Gastrocnemius medialis (tissue), 4 donors: Measurements from ENCODE around the gene RAD18. TPM values are rescaled to one million over a fixed set of nuclear protein-coding genes. Genes with fewer than 3 reads are reported as not detected.

Experiments used
- ATAC-seq, 2 donors: fragments of 150-250 bp; one replicate each; pipeline ENCODE4 v1.9.1; 2016
- DNase-seq, 2 donors: peaks; one replicate each; pipeline ENCODE4 v3.0.0-alpha.2; 2019
- H3K27ac ChIP-seq, 4 donors: fragments of 200-600 bp; sonication (generic); 1 replicate in 1 of 4; 2 replicates in 3 of 4; pipeline ENCODE4 v1.5.1; 2016 to 2018; ENCODE audit warnings: mild to moderate bottlenecking in 2 of 4, moderate library complexity in 1 of 4
- H3K27me3 ChIP-seq, 3 donors: fragments of 200-600 bp; sonication (generic) in 2 of 3; 1 replicate in 1 of 3; 2 replicates in 2 of 3; pipeline versions ENCODE4 v1.5.1 to v1.6.0; 2016 to 2019; ENCODE audit warnings: mild to moderate bottlenecking in 1 of 3, moderate library complexity in 1 of 3
- H3K36me3 ChIP-seq, 2 donors: fragments of 200-600 bp; sonication (generic) in 1 of 2; one replicate each; pipeline ENCODE4 v1.5.1; 2017 to 2018
- H3K4me1 ChIP-seq, 2 donors: fragments of 200-600 bp; sonication (generic) in 1 of 2; one replicate each; pipeline ENCODE4 v1.5.1; 2016 to 2017; ENCODE audit warnings: mild to moderate bottlenecking in 2 of 2
- H3K4me3 ChIP-seq, 4 donors: fragments of 200-600 bp; sonication (generic) in 3 of 4; 1 replicate in 1 of 4; 2 replicates in 3 of 4; pipeline ENCODE4 v1.5.1; 2016 to 2019; ENCODE audit warnings: mild to moderate bottlenecking in 2 of 4
- H3K9me3 ChIP-seq, 3 donors: fragments of 200-600 bp; sonication (generic) in 2 of 3; 1 replicate in 1 of 3; 2 replicates in 2 of 3; pipeline ENCODE4 v1.5.1; 2016 to 2019
- CTCF ChIP-seq, 5 experiments: fragments of 450-650 bp in 3 of 5; fragments of 200-600 bp in 2 of 5; sonication (generic) in 2 of 5; IDR thresholded peaks in 4 of 5; conservative IDR thresholded peaks in 1 of 5; 1 replicate in 4 of 5; 2 replicates in 1 of 5; pipeline ENCODE4 v1.5.1; 2016 to 2019; ENCODE audit warnings: antibody characterized with exemption in 5 of 5, mild to moderate bottlenecking in 3 of 5, moderate library complexity in 3 of 5
- POLR2A ChIP-seq, 2 donors: fragments of 450-650 bp; IDR thresholded peaks; one replicate each; pipeline ENCODE4 v1.6.1; 2017; ENCODE audit warnings: antibody characterized with exemption in 2 of 2, mild to moderate bottlenecking in 2 of 2, moderate library complexity in 2 of 2
- in situ Hi-C, 4 donors: fragments of 200-750 bp; cut with MboI; loops; one replicate each; pipeline versions ENCODE4 v1.15.0 to v1.8.0; 2017; ENCODE audit warnings: low sequenced_read_pairs in 4 of 4
- intact Hi-C: fragments of 100-400 bp; cut with DNase I; formaldehyde crosslinking; loops from one replicate; pipeline ENCODE4 v1.15.1; 2023; ENCODE audit warnings: low total_unique reads
- total RNA-seq, 4 donors: library from RNA; depleted of rRNA; stranded (reverse); fragments of >200 nt; gene quantifications; one replicate each; pipeline versions ENCODE4 v1.1.0 to v1.2.3, GENCODE V29; 2016

The RAD18 gene
- total RNA-seq, 4 donors from 2014 or later, result 1.8 to 5.8 (median 2.3) TPM

- intact Hi-C loops (no loop called here), in situ Hi-C loops (no loop called here)
- Histone ChIP-seq H3K9me3 (no peaks in the 10 kb centered on the region), H3K27ac (no peak overlapping the region), H3K27me3 (no peaks in the 10 kb centered on the region), H3K4me1 (no peaks in the 10 kb centered on the region), H3K36me3 (no peaks in the 10 kb centered on the region), H3K4me3 (no peak overlapping the region)
- ATAC-seq (no peak), DNase-seq (no peak)
- TF ChIP-seq CTCF (IDR thresholded peaks at IDR 0.05 in 4 of 5, conservative IDR thresholded peaks at IDR 0.05 in 1 of 5), result no peak
- no peak for TF ChIP-seq POLR2A (IDR thresholded peaks at IDR 0.05)
Observed at GRCh38 chr3:8838234-8838633, 125.0 kb downstream of the RAD18 start.

GRCh38 chr3:8837162-8837561 lies 126.1 kb downstream of the RAD18 start:
- Histone ChIP-seq H3K4me3 (no peak overlapping the region), H3K27me3 (no peaks in the 10 kb centered on the region), H3K4me1 (no peaks in the 10 kb centered on the region), H3K27ac (no peak overlapping the region), H3K9me3 (no peaks in the 10 kb centered on the region), H3K36me3 (no peaks in the 10 kb centered on the region)
- no peak for ATAC-seq
- in situ Hi-C loops, result no loop called here
- TF ChIP-seq POLR2A (IDR thresholded peaks at IDR 0.05), result no peak
- no peak for TF ChIP-seq CTCF (IDR thresholded peaks at IDR 0.05 in 4 of 5, conservative IDR thresholded peaks at IDR 0.05 in 1 of 5)
- intact Hi-C loops, result no loop called here
- no peak for DNase-seq

GRCh38 chr3:8836096-8836495 lies 127.2 kb downstream of the RAD18 start:
- in situ Hi-C loops, result no loop called here

GRCh38 chr3:8835385-8835784 lies 127.9 kb downstream of the RAD18 start:
- in situ Hi-C loops, result no loop called here
- intact Hi-C loops, result no loop called here
- H3K9me3 ChIP-seq, result no peaks in the 10 kb centered on the region
- H3K4me3 ChIP-seq, result no peak overlapping the region
- no peaks in the 10 kb centered on the region for H3K36me3 ChIP-seq
- TF ChIP-seq CTCF (IDR thresholded peaks at IDR 0.05 in 4 of 5, conservative IDR thresholded peaks at IDR 0.05 in 1 of 5) (no peak), POLR2A (IDR thresholded peaks at IDR 0.05) (no peak)
- DNase-seq, result no peak
- ATAC-seq, result no peak
- H3K4me1 ChIP-seq, result no peaks in the 10 kb centered on the region
- H3K27me3 ChIP-seq, result no peaks in the 10 kb centered on the region
- no peak overlapping the region for H3K27ac ChIP-seq

More at GRCh38 chr3:8836096-8836495, 127.2 kb downstream of the RAD18 start:
- ATAC-seq, result no peak
- Histone ChIP-seq H3K4me3 (no peak overlapping the region), H3K36me3 (no peaks in the 10 kb centered on the region), H3K4me1 (no peaks in the 10 kb centered on the region), H3K27ac (no peak overlapping the region), H3K27me3 (no peaks in the 10 kb centered on the region), H3K9me3 (no peaks in the 10 kb centered on the region)
- intact Hi-C loops, result no loop called here
- no peak for DNase-seq
- no peak for TF ChIP-seq CTCF (IDR thresholded peaks at IDR 0.05 in 4 of 5, conservative IDR thresholded peaks at IDR 0.05 in 1 of 5)
- no peak for TF ChIP-seq POLR2A (IDR thresholded peaks at IDR 0.05)

GRCh38 chr3:8834974-8835373 lies 128.3 kb downstream of the RAD18 start:
- no peaks in the 10 kb centered on the region for H3K36me3 ChIP-seq
- no peaks in the 10 kb centered on the region for H3K9me3 ChIP-seq
- no peak for ATAC-seq
- no peaks in the 10 kb centered on the region for H3K27me3 ChIP-seq
- intact Hi-C loops, result no loop called here
- H3K4me3 ChIP-seq, result no peak overlapping the region
- H3K27ac ChIP-seq, result no peak overlapping the region
- TF ChIP-seq CTCF (IDR thresholded peaks at IDR 0.05 in 4 of 5, conservative IDR thresholded peaks at IDR 0.05 in 1 of 5) (no peak), POLR2A (IDR thresholded peaks at IDR 0.05) (no peak)
- in situ Hi-C loops, result no loop called here
- H3K4me1 ChIP-seq, result no peaks in the 10 kb centered on the region
- DNase-seq, result no peak
